SU-DHL-6 (cell line): Measurements from ENCODE around the gene DOCK9.

ENCODE experiments used
- H2AFZ ChIP-seq: fragments of 200-600 bp; sonication (generic); 2 replicates; pipeline ENCODE4 v1.6.1; 2014; ENCODE audit warnings: low read depth, mild to moderate bottlenecking, moderate library complexity, mixed read lengths, antibody characterized with exemption, low read length; ENCODE audit not compliant: severe bottlenecking
- H3F3A ChIP-seq: fragments of 200-600 bp; shearing (Covaris generic); 2 replicates; pipeline ENCODE4 v1.6.0; 2016; ENCODE audit warnings: antibody characterized with exemption, mild to moderate bottlenecking; ENCODE audit not compliant: insufficient read depth
- H3K27ac ChIP-seq: fragments of 200-600 bp; sonication (generic); 2 replicates; pipeline ENCODE4 v1.5.1; 2016; ENCODE audit warnings: low read depth, mild to moderate bottlenecking, low read length, moderate library complexity, mixed read lengths
- H3K27me3 ChIP-seq: fragments of 200-600 bp; sonication (generic), shearing (Covaris generic); 2 replicates; pipeline ENCODE4 v1.6.0; 2014; ENCODE audit warnings: mild to moderate bottlenecking, low read length
- H3K36me3 ChIP-seq: fragments of 200-600 bp; sonication (generic); 2 replicates; pipeline ENCODE4 v1.6.1; 2014; ENCODE audit warnings: mild to moderate bottlenecking, low read length, mixed read lengths
- H3K4me2 ChIP-seq: fragments of 300-600, 200-600 bp; shearing (Covaris generic), sonication (generic); 2 replicates; pipeline ENCODE4 v1.6.0; 2014; ENCODE audit warnings: low read length, low read depth, mild to moderate bottlenecking; ENCODE audit not compliant: poor library complexity, severe bottlenecking
- H3K4me3 ChIP-seq: fragments of 200-600 bp; sonication (generic); 2 replicates; pipeline ENCODE4 v1.5.1; 2014; ENCODE audit warnings: antibody characterized with exemption, low read length, mild to moderate bottlenecking, mixed read lengths; ENCODE audit not compliant: insufficient read depth, poor library complexity, severe bottlenecking
- H3K79me2 ChIP-seq: fragments of 200-600 bp; sonication (generic); 2 replicates; pipeline ENCODE4 v1.6.1; 2014; ENCODE audit warnings: mild to moderate bottlenecking, low read length, moderate library complexity; ENCODE audit not compliant: insufficient read depth
- H3K9ac ChIP-seq: fragments of 200-600 bp; sonication (generic); 2 replicates; pipeline ENCODE4 v1.7.0; 2014; ENCODE audit warnings: mild to moderate bottlenecking, low read length
- H3K9me2 ChIP-seq: fragments of 200-600 bp; sonication (generic); replicated peaks from 2 replicates; pipeline ENCODE4 v1.6.1; 2014; ENCODE audit warnings: low read length; ENCODE audit not compliant: insufficient read depth
- H3K9me3 ChIP-seq: fragments of 200-600 bp; sonication (generic); 2 replicates; pipeline ENCODE4 v1.6.1; 2014; ENCODE audit warnings: low read length, mixed read lengths; ENCODE audit not compliant: insufficient read depth
- H4K20me1 ChIP-seq: fragments of 200-600 bp; sonication (generic); 2 replicates; pipeline ENCODE4 v1.6.1; 2014; ENCODE audit warnings: low read depth, mild to moderate bottlenecking, antibody characterized with exemption, low read length, moderate library complexity, mixed read lengths
- CTCF ChIP-seq: fragments of 200-600 bp; sonication (generic); IDR thresholded peaks from one replicate; pipeline ENCODE4 v1.5.1; 2017; ENCODE audit warnings: antibody characterized with exemption, mild to moderate bottlenecking, low read length, moderate library complexity; ENCODE audit not compliant: insufficient read depth, poor library complexity, severe bottlenecking
- EZH2phosphoT487 ChIP-seq: fragments of 200-600 bp; sonication (generic), shearing (Covaris generic); conservative IDR thresholded peaks from 2 replicates; pipeline ENCODE4 v1.6.1; 2018; ENCODE audit warnings: mild to moderate bottlenecking, antibody characterized with exemption, low read length, moderate library complexity, mixed read lengths

DOCK9 gene

GRCh38 chr13:98878486-98879126 lies 99.3 kb downstream of the DOCK9 start:
- Histone ChIP-seq H2AFZ (no peak overlapping the region), H4K20me1 (no peaks in the 10 kb centered on the region)

GRCh38 chr13:98877936-98878335 lies 99.9 kb downstream of the DOCK9 start:
- Histone ChIP-seq H4K20me1 (no peaks in the 10 kb centered on the region), H3K9me2 (no peaks in the 10 kb centered on the region), H3K4me3 (no peak overlapping the region), H3K27me3 (no peaks in the 10 kb centered on the region), H3K27ac (no peak overlapping the region), H3K4me2 (no peak overlapping the region), H3K9ac (no peak overlapping the region), H3F3A (no peaks in the 10 kb centered on the region), H2AFZ (no peak overlapping the region), H3K9me3 (no peaks in the 10 kb centered on the region), H3K79me2 (no peaks in the 10 kb centered on the region), H3K36me3 (no peaks in the 10 kb centered on the region)
- TF ChIP-seq CTCF (no peak), EZH2phosphoT487 (no peak)

More at GRCh38 chr13:98878486-98879126, 99.3 kb downstream of the DOCK9 start:
- Histone ChIP-seq H3K27ac (no peak overlapping the region), H3K79me2 (no peaks in the 10 kb centered on the region), H3F3A (no peaks in the 10 kb centered on the region), H3K9me3 (no peaks in the 10 kb centered on the region), H3K36me3 (no peaks in the 10 kb centered on the region), H3K9ac (no peak overlapping the region), H3K9me2 (no peaks in the 10 kb centered on the region), H3K4me2 (no peak overlapping the region), H3K27me3 (no peaks in the 10 kb centered on the region), H3K4me3 (no peak overlapping the region)
- no peak for TF ChIP-seq EZH2phosphoT487
- no peak for TF ChIP-seq CTCF

GRCh38 chr13:98877466-98877865 lies 100.4 kb downstream of the DOCK9 start:
- no peaks in the 10 kb centered on the region for H3K36me3 ChIP-seq
- TF ChIP-seq EZH2phosphoT487 (no peak), CTCF (no peak)
- no peak overlapping the region for H3K4me2 ChIP-seq
- H3K9me2 ChIP-seq = no peaks in the 10 kb centered on the region
- no peaks in the 10 kb centered on the region for H3F3A ChIP-seq
- no peaks in the 10 kb centered on the region for H4K20me1 ChIP-seq
- H3K9me3 ChIP-seq = no peaks in the 10 kb centered on the region
- H3K9ac ChIP-seq = no peak overlapping the region
- H3K4me3 ChIP-seq = no peak overlapping the region
- H3K27me3 ChIP-seq = no peaks in the 10 kb centered on the region
- no peak overlapping the region for H2AFZ ChIP-seq
- no peak overlapping the region for H3K27ac ChIP-seq
- no peaks in the 10 kb centered on the region for H3K79me2 ChIP-seq
